ENCODE results near the gene NELL1.

NELL1 gene

DNA sequence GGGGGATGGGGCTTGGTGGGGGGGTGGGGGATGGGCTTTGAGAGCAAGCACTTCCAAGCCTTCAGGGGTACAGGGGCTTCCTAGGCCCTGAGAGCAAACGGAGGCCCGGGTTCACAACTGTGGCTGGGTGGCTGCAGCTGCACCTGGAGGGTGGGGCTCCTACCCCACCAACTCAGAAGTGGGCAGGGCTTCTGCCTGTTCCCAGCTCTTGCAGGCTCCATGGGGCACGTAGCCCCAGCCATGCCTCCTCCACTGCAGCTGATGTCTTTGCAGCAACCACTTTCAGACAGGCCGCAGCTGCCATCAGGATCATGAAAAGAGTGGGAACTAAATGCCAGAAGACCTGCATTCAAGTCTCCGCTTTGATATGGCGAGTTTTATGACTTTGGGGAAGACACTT lies 464.3 kb downstream of the NELL1 start:
- TF ChIP-seq FOXP2 (optimal IDR thresholded peaks at IDR 0.05; ENCODE audit: borderline replicate concordance, extremely low read depth, extremely low read length, insufficient read depth): no peak
- TF ChIP-seq POLR2AphosphoS5 (IDR thresholded peaks at IDR 0.05; ENCODE audit: low read depth, low read length): no peak
- TF ChIP-seq, protein P1, sequence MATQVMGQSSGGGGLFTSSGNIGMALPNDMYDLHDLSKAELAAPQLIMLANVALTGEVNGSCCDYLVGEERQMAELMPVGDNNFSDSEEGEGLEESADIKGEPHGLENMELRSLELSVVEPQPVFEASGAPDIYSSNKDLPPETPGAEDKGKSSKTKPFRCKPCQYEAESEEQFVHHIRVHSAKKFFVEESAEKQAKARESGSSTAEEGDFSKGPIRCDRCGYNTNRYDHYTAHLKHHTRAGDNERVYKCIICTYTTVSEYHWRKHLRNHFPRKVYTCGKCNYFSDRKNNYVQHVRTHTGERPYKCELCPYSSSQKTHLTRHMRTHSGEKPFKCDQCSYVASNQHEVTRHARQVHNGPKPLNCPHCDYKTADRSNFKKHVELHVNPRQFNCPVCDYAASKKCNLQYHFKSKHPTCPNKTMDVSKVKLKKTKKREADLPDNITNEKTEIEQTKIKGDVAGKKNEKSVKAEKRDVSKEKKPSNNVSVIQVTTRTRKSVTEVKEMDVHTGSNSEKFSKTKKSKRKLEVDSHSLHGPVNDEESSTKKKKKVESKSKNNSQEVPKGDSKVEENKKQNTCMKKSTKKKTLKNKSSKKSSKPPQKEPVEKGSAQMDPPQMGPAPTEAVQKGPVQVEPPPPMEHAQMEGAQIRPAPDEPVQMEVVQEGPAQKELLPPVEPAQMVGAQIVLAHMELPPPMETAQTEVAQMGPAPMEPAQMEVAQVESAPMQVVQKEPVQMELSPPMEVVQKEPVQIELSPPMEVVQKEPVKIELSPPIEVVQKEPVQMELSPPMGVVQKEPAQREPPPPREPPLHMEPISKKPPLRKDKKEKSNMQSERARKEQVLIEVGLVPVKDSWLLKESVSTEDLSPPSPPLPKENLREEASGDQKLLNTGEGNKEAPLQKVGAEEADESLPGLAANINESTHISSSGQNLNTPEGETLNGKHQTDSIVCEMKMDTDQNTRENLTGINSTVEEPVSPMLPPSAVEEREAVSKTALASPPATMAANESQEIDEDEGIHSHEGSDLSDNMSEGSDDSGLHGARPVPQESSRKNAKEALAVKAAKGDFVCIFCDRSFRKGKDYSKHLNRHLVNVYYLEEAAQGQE (IDR thresholded peaks at IDR 0.05; ENCODE audit: insufficient read depth in 1 of 2, low read depth in 2 of 2, low read length in 2 of 2): no peak
- no peak for TF ChIP-seq TAF1 (IDR thresholded peaks at IDR 0.05; ENCODE audit: borderline replicate concordance, insufficient read depth, low read length)
- TF ChIP-seq SIN3A (IDR thresholded peaks at IDR 0.05; ENCODE audit: borderline replicate concordance, insufficient read depth, low read length): no peak

DNA sequence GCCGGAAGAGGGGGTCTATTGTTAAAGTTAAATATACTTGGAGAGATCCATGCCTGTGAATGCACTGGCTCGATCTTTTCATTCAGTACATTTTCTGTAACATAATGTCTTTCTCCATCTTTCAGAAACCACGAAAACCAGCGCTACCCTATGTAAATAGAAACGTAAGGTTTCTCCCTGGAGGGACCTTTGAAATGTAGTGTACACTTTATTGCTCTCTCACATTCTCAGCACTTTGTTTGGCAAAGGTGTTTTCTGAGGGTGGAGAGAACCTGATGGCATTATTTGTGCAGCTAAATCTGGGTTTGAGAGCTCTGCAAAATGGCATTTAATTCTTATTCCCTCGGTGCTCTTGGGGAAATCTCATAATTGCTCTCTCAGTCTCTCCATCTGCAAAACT lies 468.4 kb downstream of the NELL1 start:
- TF ChIP-seq FOXP2 (optimal IDR thresholded peaks at IDR 0.05; ENCODE audit: borderline replicate concordance, extremely low read depth, extremely low read length, insufficient read depth): no peak

DNA sequence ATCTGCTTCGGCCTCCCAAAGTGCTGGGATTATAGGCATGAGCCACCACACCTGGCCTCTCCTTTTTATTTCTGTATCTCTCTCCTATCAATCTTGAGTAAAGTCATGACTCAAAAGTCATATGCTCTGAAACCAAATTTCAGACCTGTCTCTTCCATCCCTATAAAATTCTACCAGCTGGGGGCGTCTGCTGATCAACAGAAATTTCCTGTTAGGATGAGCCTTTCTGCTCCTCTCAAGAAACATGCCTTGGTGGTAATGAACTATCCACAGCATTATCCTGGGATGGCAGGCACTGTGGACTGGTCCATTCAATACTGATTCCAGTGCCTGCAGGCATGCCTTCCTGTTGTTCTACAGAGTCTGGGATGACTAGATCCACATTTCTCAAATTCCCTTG lies 472.6 kb downstream of the NELL1 start:
- TF ChIP-seq TAF1 (IDR thresholded peaks at IDR 0.05; ENCODE audit: borderline replicate concordance, insufficient read depth, low read length): no peak
- no peak for TF ChIP-seq FOXP2 (optimal IDR thresholded peaks at IDR 0.05; ENCODE audit: borderline replicate concordance, extremely low read depth, extremely low read length, insufficient read depth)
- TF ChIP-seq SIN3A (IDR thresholded peaks at IDR 0.05; ENCODE audit: borderline replicate concordance, insufficient read depth, low read length): no peak
- no peak for TF ChIP-seq POLR2AphosphoS5 (IDR thresholded peaks at IDR 0.05; ENCODE audit: low read depth, low read length)
- TF ChIP-seq, protein P1 (IDR thresholded peaks at IDR 0.05; ENCODE audit: insufficient read depth in 1 of 2, low read depth in 2 of 2, low read length in 2 of 2): no peak

DNA sequence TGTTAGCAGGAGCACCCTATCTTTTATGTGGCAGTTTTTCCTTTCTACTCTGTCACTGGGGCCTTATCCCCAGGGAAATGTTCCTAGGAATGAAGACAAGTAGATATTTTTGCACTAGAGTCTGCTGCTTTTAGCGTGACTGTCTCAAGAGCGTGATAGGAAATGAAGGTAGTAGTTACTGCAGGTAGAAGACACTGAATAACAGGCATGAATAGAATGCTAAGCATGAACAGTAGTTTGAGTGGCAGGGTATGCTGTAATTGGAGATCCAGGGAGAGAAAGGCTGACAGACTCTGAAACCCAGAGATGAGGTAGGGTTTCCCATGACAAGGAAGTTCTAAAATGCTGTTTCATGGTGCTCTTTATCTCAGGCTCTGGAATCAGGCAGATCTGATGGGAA lies 475.1 kb downstream of the NELL1 start:
- TF ChIP-seq FOXP2 (optimal IDR thresholded peaks at IDR 0.05; ENCODE audit: borderline replicate concordance, extremely low read depth, extremely low read length, insufficient read depth): no peak

DNA sequence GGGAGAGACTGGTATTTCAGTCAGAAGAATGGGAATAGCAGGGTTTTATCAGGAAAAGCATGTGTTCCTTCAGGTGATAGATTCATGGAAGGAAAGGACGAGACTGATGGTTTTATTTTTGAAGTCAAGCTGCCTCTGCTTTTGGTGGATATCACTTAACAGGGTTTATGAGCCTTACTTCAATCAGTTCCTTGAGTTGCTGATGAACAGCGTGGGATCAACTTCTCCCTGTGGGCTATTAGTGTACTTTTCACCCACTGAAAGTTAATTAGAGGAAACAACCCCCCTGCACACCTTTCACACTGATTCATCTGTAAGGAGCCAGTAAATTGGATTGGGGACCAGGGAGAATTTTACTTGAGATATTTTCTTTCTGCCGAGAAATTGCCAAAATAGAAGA lies 479.0 kb downstream of the NELL1 start:
- no peak for TF ChIP-seq FOXP2 (optimal IDR thresholded peaks at IDR 0.05; ENCODE audit: borderline replicate concordance, extremely low read depth, extremely low read length, insufficient read depth)

DNA sequence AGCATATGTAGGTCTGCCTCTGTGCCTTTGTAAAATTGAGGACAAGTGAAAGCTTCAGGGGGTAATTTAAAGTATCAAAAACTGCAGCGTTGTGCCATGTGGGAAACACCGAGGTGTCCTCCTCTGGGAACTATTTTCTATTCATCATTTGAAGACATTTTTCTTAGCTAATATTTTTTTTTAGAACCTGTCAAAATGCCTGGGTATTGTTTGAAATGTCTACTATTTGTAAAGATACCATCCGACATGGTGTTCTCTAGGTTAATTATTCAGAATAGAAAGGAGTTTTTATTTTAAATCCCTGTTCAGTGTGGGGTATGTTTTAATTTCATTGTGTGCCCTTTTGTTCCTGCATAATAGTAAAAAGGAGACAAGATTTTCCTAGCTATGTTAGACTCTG lies 490.8 kb downstream of the NELL1 start:
- no peak for TF ChIP-seq FOXP2 (optimal IDR thresholded peaks at IDR 0.05; ENCODE audit: borderline replicate concordance, extremely low read depth, extremely low read length, insufficient read depth)
- no peak for TF ChIP-seq POLR2AphosphoS5 (IDR thresholded peaks at IDR 0.05; ENCODE audit: low read depth, low read length)
- TF ChIP-seq TAF1 (IDR thresholded peaks at IDR 0.05; ENCODE audit: borderline replicate concordance, insufficient read depth, low read length): no peak
- TF ChIP-seq SIN3A (IDR thresholded peaks at IDR 0.05; ENCODE audit: borderline replicate concordance, insufficient read depth, low read length): no peak
- TF ChIP-seq, protein P1 (IDR thresholded peaks at IDR 0.05; ENCODE audit: insufficient read depth in 1 of 2, low read depth in 2 of 2, low read length in 2 of 2): no peak

DNA sequence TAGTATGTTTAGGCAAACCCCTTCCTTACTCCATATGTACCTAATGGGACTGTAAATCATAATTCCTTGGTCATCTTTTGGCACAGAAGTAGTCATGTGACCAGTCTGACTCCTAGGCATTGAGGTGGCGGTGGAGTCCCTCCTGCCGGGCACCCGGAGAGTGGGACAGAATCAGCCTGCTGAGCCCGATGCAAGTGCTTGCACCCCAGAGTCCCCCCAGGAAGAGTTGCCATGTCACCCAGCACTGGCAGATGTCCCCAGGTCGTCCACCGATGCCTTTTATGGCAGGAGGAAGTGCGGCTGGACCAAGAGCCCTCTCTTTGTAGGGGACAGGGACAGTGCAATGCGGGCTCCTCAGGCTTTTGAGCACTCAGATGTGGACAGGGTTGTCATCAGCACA lies 500.3 kb downstream of the NELL1 start:
- TF ChIP-seq POLR2AphosphoS5 (IDR thresholded peaks at IDR 0.05; ENCODE audit: low read depth, low read length) (no peak), FOXP2 (optimal IDR thresholded peaks at IDR 0.05; ENCODE audit: borderline replicate concordance, extremely low read depth, extremely low read length, insufficient read depth) (no peak), TAF1 (IDR thresholded peaks at IDR 0.05; ENCODE audit: borderline replicate concordance, insufficient read depth, low read length) (no peak), SIN3A (IDR thresholded peaks at IDR 0.05; ENCODE audit: borderline replicate concordance, insufficient read depth, low read length) (no peak)
- TF ChIP-seq, protein P1 (IDR thresholded peaks at IDR 0.05; ENCODE audit: insufficient read depth in 1 of 2, low read depth in 2 of 2, low read length in 2 of 2): no peak
